GM18520 (cell line): ENCODE data around the gene CORO2A.
"Not testable (repeated sequence)": the region's sequence is repeated elsewhere in the genome, so short reads cannot be mapped to it uniquely, and the experiment has no call there.

Experiments used
- ATAC-seq: cut with Tn5 transposase; IDR thresholded peaks from one replicate; pipeline ENCODE4 v1.9.1; 2021; ENCODE audit not compliant: unreplicated experiment

Gene CORO2A

DNA sequence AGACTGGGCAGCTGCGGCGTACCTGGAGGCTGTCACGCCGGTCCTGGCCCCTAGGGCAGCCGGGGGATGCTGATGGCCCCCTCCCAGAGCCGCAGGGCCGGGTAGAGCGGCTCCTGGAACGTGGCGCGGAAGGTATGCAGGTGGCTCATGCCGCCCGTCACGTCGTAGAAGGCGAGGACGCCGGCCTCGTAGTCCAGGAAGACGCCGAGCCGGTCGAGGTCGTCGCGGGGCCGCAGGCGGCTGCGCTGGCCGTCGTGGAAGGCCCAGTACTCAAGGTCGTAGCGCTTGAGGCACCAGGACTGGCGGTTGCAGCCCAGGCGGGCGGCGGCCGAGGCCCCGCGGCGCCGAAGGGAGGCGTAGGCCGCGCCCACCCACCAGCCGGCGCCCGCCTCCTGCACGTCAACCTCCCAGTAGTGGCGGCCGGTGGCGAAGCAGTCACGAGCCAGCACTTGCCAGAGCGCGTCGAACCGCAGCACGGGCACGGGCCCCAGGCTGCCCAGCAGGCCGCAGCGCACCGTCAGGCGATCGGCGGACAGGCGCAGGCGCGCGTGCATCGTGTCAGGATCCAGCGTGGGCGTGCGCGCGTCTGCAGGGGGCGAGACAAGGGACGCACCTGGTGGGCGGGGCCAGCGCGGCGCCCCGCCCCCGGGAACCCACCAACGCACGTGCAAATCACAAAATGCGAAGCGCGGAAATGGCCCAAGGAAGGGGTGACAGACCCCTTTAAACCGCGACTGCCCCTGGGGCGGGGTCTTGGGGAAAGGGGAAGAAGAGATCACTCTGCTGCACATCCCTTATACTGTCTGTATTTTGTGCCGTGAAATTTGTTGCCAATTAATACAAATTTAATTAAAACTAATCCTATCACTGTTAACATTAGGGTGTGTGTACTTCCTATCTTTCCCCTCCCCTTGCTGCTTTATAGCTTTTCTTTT is 104.8 kb downstream of the CORO2A start:
- no peak for ATAC-seq

DNA sequence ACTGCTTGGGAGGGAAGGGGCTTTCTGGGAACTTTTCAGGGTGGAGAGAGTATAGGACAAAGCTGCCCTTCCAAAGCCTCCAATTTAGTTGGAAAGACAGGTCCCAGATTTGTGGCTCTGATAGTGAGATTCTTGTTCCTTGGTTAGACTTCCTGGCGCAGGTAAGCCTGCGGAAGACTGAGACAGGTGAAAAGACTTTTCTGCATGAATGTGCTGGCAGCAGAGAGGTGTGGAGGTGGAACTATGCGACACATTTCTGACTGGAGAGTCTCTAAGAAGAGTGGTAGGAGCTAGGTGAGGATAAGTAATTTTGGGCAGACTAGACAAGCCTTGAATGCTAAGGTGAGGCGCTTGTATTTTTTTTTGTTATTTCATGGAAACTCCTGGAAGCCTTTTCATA is 106.0 kb downstream of the CORO2A start:
- no peak for ATAC-seq

- no peak for ATAC-seq
These were observed 106.5 kb downstream of the CORO2A start for GRCh38 chr9:98085944-98086343.

- ATAC-seq = no peak
These were observed 107.4 kb downstream of the CORO2A start for GRCh38 chr9:98085058-98085457.

DNA sequence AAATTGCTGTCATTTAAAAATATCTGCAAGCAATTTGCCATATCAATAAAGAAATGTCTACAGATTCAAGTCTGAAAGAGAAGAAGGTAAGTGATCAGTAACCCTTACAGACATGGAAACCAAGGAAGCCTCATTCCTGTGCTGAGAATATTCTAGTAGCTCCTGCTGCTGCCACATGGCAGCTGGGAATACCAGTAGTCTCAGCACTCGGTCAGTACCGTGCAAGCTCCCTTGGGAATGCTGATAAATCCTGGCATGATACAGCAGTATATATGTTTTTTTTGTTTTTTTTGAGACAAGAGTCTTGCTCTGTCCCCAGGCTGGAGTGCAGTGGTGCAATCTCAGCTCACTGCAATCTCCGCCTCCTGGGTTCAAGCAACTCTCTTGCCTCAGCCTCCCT is 108.0 kb downstream of the CORO2A start:
- ATAC-seq = no peak

GRCh38 chr9:98083566-98084183 is 108.8 kb downstream of the CORO2A start:
- ATAC-seq = no peak

DNA sequence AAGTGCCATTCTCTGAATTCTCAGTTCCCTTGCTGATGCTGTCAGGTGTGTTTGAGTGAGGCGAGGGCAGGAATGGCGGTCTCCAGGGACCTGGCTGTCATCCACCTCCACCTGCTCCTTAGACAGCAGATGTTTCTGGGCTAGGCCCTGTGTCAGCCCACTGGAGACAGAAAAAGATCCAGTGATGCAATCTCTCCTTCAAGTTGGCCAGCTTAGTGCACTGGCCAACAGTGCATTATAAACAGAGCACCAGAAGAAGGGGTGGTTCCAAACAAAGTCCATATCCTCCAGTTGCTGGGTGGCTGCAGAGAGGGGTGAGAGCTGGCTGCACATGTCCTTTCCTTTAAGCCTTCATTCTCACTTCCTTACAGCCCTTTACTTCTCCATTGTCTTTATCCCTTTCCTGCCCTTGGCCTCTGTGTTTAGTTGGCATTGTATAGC is 109.4 kb downstream of the CORO2A start:
- no peak for ATAC-seq

DNA sequence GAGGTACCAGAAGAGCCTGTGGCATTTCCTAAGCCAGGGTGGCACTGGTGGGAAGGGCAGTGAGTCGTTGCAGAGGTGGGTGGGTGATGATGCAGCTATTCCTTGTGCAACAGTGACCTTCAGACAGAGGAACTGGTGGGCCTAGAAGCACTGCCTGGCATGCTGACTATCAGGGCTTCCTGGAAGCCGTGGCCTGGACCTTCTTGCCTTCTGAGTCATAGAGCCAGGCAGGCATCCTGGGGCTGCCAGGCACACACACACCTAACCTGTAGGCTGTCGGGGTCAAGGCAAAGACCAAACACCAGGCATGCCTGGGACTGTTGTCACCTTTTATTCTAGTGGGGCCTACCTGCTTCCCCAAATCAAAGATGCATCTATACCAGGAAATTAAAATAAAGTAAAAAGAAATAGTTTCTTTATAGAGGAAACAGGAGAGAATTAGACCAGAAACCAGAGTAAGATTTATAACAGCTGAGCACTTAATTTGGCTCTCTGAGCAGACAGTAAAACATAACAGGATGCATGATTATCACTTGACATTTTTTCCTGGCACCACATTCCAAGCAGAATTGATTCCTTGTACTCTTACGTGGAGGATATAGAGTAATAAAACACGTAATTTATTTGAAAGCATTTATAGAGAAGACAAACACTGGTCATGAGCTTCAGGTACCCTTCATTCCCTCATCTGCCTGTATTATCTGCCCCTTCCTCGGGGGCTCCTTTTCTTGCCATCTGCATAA is 110.8 kb downstream of the CORO2A start:
- no peak for ATAC-seq

DNA sequence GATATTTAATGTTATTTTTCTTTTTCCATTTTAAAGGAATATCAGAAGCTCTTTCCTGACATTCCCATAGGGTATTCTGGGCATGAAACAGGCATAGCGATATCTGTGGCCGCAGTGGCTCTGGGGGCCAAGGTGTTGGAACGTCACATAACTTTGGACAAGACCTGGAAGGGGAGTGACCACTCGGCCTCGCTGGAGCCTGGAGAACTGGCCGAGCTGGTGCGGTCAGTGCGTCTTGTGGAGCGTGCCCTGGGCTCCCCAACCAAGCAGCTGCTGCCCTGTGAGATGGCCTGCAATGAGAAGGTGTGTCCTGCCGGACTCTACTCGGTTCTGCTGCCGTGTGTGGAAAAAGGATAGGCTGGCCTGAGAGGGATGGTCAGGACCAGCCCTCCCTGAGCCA is 111.7 kb downstream of the CORO2A start:
- ATAC-seq = no peak

DNA sequence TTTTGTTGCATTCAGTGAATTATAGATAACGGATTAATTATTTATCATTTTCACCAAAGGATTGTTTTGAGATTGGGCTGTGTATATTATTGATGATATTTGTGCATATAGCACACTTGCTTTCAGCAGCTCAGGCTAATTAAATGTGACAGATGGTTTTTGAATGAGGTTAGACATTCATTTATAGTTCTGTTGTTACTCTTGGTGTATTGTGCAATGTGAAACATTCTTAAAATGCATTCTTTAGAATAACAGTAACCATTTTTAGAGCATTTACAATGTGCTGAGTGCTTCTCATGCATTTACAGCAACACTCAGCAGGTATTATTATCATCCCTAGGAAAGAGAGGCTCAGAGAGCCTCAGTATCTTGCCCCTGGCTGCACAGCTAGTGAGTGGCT is 112.1 kb downstream of the CORO2A start:
- no peak for ATAC-seq

DNA sequence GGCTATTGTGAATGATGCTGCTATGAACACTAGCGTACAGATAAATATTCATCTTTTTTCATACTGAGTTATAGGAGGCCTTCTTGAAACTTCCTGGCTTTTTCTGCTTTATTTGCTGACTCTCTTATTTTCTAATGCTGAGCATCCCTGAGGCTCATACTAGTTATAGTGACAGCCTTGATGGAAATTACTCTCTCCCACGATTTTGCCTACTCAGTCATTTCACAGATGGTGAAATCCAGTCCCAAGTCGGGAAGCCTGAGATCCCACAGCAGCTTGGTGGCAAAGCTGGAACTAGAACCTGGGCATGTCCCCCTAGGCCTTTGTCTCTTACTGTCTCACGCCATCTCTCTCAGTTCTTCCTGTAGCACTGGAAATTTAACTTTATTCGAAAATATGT is 113.5 kb downstream of the CORO2A start:
- ATAC-seq = no peak

GRCh38 chr9:98076514-98076890 is 115.9 kb downstream of the CORO2A start:
- not testable (repeated sequence) for ATAC-seq

DNA sequence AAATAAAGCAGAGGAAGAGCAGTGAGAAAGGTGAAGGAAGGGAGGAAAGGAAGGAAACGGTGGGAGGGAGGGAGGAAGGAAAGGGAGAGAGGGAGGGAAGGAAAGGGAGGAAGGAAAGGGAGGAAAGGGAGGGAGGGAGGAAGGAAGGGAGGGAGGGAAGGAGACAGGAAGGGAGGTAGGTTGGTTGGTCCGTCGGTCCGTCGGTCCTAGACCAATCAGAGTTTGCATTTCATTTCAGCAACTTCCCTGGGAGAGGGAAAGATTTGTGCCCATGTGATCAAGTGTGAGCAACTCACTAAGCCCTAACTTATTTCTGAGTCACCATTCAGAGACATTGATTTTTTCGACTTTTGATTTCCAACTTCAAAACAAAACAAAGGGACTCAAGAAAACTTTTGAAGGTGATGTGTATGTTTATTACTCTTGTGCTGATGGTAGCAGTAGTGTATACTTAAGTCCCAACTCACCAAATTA is 117.1 kb downstream of the CORO2A start:
- ATAC-seq = no peak

GRCh38 chr9:98074115-98074990 is 118.1 kb downstream of the CORO2A start:
- ATAC-seq = no peak

DNA sequence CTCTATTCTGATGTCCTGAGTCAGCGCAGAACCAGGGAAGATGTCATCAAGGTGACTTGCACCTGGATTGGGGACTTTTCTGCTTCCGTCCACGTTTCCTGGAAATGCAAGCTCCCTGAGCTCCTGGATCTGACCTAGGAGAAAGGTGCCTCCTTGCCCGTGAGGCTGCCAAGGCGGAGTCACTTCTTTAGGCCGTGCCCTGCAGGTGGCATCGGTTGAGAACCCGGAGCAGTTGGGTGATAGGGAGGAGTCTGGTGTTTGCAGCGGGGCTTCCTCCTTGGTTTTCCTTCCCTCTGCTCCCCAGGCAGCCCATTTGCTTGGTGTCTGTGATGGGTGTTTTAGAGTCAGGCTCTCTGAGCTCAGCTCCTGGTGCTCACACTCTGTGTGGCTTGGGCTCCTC is 120.7 kb downstream of the CORO2A start:
- ATAC-seq = no peak
